SK-N-MC (cell line): ENCODE measurements around the gene POR.

Experiments
- EZH2 ChIP-seq: fragments of 200-600 bp; sonication (generic); IDR thresholded peaks from one replicate; pipeline ENCODE4 v1.6.1; 2017; ENCODE audit warnings: antibody characterized with exemption
- FOXP2 ChIP-seq: optimal IDR thresholded peaks from 2 replicates; pipeline ENCODE3; 2011; ENCODE audit warnings: mild to moderate bottlenecking, moderate library complexity; ENCODE audit not compliant: insufficient read depth; ENCODE audit errors: extremely low read length, control extremely low read depth
- POLR2AphosphoS5 ChIP-seq: IDR thresholded peaks from 2 replicates; pipeline ENCODE4 v1.6.1; 2012; ENCODE audit warnings: mild to moderate bottlenecking, low read depth, low read length, borderline replicate concordance

GRCh38 chr7:75966190-75966961 lies 51.4 kb downstream of the POR start:
- TF ChIP-seq EZH2: no peak
- no peak for TF ChIP-seq POLR2AphosphoS5
- TF ChIP-seq FOXP2: no peak
